GM21717 (cell line): ENCODE results near the gene SCAPER.
"Not testable (repeated sequence)": the region's sequence is repeated elsewhere in the genome, so short reads cannot be mapped to it uniquely, and the experiment has no call there.

Source experiments
- ATAC-seq: cut with Tn5 transposase; IDR thresholded peaks from one replicate; pipeline ENCODE4 v1.9.1; 2021; ENCODE audit warnings: mild to moderate bottlenecking, moderate library complexity; ENCODE audit not compliant: unreplicated experiment

Gene SCAPER

DNA sequence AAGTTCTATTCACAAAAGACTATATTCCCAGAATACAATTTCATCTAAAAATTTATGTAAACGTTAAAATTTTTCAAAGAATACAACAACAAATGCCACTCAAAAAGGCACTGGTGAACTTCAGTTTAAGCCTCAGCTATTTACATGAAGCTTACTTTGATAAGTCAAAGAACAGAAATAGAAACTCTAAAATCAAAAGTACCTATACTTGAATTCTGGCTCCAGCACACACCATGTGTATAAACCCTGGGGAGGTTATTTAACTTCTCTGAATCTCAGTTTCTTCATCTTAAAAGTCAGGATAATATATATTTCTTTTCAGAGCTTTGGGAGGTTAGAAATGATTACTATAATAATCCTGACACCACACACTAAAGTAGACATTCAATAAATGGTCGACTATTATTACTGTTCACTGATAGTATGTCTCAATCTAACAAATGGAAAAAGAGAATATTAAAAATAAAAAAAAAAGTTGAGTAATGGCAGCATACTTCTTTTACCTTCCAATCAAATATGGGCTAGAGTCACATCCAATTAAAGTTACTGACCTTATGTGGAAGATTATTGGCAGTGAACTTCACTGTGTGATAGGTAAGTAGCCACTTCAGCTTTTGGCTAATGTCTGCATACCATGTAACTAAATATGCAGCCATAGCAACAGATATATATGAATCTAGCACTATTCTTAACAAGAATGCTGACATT lies 320.1 kb downstream of the SCAPER start:
- ATAC-seq = no peak

DNA sequence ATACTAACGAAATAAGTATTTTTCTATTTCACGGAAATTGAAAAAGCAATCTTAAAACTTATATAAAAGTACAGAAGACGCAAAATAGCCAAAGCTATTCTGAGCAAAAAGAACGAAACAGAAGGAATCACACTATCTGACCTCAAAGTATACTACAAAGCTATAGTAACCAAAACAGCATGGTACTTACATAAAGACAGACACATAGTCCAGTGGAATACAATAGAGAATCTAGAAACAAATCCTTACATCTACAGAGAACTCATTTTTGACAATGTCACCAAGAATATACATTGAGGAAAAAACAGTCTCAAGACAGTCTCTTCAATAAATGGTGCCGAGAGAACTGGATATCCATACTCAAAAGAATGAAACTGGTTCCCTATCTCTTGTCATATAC lies 322.6 kb downstream of the SCAPER start:
- no peak for ATAC-seq

DNA sequence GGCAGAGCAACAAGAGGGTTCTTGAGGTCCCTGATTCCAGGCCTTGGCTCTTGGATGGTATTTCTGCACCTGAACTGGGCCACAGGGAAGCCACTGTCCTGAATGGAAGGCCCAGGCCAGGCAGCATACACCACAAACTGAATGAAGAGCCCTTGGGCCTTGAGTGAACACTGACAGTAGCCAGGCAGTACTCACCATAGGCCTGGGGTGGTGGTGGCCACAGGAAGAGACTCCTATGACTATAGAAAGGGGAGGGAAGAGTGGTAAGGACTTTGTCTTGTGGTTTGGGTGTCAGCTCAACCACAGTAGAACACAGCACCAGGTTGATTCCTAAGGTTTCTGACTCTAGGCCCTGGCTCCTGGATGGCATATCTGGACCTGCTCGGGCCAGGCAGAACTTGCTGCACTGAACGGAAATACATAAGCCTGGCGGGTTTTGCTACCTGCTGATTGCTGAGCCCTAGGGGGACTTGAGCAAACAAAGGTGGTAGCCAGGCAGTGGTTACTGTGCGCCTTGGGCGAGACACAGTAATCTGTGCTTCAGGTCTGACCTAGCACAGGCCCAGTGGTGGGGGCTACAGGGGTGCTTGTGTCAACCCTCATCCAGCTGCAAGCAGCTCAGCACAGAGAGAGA lies 327.1 kb downstream of the SCAPER start:
- no peak for ATAC-seq

DNA sequence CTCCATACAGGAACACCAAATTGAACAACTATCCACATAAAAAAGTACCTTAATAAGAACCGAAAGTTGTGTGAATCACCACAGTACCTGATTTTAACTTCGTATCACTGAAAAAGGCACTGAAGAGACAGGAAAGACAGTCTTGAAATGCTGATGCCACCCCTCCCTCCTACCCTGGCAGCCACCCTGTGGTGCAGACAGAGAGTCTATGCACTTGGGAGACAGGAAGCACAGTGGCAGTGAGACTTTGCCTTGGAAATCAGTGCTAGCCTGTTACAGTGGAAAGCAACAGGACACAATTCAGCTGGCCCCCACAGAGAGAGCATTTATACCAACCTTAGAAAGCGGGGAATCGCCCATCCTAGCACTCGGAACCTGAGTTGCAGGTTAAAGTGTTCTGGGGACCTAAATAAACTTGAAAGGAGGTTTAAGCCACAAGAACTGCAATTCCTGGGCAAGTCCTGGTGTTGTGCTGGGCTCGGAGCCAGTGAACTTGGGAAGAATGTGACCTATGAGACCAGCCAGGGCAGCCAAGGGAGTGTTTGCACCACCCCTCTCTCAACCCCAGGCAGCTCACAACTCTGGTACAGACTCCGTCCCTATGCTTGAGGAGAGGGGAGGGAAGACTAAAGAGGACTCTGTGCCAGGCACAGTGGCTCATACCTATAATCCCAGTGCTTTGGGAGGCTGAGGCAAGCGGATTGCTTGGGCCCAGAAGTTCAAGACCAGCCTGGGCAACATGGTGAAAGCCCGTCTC lies 328.4 kb downstream of the SCAPER start:
- no peak for ATAC-seq

DNA sequence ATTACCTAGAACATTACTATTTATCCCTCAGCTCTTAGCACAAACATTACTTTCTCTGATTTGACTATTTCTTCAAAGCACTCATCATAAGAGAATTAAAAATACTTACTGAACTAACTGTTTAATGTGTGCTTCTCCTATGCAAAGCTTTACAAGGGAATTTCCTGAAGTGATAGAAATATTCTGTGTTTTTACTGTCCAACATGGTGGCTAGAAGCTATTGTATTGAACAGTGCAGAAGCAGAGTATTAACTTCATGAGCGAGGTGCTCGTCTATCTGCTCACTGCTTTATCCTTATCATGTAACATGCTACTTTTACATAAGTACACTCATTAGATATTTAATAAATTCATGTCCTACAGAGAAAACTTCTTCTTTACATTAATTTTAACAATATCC lies 329.5 kb downstream of the SCAPER start:
- peak; percentile 22 for ATAC-seq

DNA sequence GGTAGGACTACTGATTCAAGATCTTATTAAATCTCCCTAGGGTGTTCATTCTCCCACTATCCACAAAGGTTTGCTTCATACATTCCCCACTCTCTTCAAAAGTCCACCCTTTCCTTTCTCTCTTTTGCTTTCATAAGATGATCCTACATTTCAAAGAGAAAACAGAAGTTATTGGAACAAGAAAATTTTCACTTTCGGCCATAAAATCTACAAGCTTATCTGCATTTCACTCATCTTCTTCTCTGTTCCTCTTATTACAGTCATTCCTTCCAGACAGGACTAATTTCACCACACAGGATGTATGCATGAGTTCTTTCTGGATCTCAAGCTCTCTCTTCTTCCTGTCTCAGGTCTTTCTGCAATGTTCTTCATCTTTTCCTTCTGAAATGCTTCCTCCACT lies 329.9 kb downstream of the SCAPER start:
- ATAC-seq = peak; percentile 84

DNA sequence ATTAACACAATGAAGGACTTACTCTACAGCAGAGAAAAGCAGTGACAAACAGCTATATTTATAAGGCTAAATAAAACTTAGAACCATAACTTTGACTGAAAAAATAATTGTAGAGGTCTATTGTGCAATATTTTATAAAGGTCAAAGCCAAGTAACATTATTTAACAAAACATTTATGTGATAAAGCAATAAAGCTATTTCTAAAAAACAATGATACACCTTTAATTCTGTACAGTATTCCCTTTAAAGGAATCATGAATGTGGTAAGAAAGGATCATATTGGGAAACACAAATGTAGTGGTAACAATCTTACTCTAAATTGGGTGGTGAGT lies 332.2 kb downstream of the SCAPER start:
- no peak for ATAC-seq

DNA sequence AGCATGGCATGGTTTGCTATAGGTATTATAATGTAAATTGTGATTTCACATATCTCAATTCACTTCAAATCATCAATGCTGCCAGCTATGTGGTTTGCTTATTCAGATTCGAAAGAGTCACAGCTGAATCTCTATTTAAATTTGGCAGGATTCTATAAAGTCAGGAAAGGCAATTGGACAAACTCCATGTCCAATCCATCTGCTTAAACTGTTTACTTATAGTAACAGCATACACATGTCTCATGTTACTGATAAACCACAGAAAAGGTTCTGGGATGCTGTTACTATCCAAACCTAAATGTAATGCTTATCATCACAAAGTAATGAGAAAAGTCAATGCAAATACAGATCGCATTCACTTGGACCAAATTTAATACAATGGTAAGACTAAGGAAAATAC lies 338.9 kb downstream of the SCAPER start:
- no peak for ATAC-seq

DNA sequence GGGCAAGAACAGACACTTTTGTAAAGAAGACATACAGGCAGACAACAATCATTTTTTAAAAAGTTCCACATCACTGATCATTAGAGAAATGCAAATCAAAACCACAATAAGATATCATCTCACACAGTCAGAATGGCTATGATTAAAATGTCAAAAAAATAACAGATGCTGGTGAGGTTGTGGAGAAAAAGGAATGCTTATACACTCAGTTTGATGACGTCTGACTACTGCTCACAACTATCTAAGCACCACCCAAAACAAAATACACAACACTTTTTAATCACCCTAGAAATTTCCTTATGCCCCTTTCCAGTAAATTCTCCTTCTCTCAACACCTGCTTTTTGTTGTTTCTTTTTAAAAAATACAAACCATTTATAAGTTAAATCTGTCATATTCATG lies 339.8 kb downstream of the SCAPER start:
- no peak for ATAC-seq

DNA sequence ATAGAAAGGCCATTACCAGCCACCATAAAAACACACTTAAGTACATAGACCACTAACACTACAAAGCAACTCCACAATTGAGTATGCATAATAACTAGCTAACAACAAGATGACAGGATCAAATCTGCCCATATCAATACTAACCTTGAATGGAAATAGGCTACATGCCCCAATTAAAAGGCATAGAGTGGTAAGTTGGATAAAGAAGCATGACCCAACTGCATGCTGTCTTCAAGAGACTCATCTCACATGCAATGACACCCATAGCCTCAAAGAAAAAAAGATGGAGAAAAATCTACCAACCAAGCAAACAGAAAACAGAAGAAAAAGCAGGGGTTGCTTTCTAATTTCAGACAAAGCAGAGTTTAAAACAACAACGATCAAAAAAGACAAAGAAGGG lies 349.9 kb downstream of the SCAPER start:
- no peak for ATAC-seq

DNA sequence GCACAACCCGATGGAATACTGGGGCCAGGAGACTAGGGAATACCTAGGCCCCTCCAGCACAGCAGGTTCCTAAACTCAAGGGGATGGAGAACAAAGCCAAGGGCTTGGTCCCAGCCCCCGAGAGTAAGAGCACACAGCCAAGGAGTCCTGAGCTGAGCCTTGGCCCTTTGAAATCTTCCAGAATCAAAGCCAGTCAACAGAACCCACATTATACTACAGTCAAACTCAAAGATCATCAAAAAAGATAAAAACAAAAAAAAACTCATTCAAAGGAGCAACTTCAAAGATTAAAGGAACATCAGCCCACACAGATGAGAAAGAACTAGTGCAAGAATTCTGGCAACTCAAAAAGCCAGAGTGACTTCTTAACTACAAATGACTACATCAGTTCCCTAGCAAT lies 351.6 kb downstream of the SCAPER start:
- ATAC-seq = no peak

DNA sequence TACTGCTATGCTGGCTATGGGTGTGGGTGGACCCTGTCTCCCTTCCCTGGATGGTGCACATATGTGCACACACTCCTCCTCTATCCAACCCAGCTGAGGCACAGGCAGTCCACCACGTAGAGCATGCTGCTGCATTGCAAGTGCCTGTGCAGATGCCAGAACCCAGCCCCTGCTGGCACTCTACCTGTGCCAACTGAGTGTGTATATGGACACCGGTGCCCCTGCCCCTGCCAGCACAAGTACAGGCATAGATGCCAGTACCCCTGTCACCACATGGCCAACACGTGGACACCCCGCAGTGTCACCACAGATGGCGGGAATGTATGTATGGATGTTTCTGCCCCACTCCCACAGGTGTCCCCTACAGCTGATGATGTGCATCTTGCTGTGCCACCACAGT lies 352.0 kb downstream of the SCAPER start:
- ATAC-seq = no peak

DNA sequence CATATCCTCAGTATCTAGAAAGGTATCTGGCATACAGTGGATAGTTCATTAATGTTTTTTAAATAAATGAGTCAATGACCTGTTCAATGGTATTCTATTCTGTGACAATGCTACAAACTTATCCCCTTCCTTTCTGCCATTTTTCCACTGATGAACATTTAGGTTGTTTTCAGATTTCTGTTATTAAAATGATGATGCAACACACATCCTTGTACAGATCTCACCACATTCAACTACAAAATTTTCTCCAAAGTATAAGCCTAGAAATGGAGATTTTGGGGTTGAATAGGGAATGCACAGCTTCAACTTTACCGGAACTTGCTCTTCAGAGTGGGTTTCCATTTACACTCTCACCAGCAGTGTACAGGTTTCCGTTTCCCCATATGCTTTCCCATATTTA lies 358.3 kb downstream of the SCAPER start:
- ATAC-seq = no peak

DNA sequence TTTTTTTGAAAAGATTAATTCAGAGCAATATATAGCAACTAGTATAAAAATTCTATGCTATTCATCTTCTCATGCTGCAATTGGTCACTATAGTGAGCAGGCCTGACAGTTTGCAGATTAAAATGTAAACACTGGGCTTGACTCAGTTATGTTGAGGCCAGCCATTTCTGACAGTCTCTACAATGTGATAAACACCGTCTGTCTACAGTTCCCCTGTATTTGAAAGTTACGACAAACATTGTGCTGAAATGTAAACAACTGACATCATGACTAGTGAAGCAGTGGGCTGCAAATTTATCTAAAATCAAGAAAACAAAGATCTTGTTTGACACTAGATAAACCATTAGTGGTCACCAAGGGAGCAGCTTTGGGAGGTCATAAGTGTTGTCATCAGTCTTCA lies 371.1 kb downstream of the SCAPER start:
- ATAC-seq = no peak

DNA sequence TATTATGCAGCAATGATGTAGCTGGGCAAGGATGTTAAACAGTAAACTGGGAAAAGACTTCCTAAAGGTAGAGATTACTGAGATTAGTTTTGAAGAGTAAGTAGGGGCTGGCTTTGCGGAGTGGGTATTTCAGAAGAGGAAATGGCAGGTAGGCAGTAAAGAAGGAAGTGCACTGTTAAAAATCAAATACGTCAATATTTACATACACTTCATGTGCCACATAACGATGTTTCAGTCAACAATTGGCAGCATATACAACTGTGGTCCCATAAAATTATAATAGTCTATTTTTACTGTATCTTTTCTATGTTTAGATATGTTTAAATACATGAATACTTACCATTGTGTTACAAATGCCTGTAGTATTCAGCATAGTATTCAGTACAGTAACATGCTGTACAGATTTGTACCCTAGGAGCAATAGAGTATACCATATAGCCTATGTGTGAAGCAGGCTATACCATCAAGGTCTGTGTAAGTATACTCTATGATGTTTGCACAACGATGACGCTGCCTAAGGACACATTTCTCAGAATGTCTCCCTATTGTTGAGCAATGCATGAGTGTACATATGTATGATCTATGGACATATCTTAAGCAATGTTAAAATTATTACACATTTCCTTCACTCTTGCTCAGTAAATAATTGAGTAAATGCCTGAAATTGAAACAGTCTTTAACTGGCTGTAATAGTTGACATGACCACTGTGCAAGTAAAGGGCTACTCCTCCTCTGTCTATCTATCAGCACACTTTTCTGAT lies 371.9 kb downstream of the SCAPER start:
- ATAC-seq = no peak

DNA sequence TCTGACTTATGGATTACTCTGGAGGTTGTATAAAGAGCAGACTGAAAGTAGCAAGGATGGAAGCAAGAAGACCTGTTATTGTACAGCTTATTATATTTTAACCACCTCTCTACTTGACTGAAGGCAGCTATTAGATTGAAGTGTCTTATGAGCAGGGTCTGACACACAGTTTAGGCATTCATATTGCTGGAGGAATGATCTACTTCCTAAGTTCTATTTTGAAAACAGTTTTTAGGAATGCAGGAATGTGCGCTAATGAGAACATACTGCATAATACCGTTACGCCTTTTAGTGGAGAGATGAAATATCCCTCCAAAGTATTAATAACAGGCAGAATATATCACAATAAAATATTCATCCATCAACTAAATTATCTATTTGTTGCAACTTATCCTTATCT lies 375.2 kb downstream of the SCAPER start:
- no peak for ATAC-seq

DNA sequence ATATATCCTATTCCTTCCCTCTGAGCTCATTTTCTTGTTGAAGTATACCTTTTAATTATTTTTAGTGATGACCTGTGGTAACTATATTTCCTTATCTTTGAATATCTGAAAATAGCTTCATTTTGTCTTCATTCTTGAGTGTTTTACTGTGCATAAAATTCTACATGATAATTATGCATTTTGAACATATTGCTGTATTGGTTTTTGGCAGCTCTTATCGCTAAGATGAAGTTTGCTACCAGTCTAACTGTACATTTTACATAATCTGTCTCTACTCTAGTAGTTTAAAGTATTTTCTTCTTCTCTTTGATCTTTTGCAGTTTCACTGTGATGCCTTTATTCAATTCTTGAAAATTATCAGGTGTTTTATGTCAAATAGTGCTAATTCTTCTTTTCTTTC lies 379.0 kb downstream of the SCAPER start:
- no peak for ATAC-seq

DNA sequence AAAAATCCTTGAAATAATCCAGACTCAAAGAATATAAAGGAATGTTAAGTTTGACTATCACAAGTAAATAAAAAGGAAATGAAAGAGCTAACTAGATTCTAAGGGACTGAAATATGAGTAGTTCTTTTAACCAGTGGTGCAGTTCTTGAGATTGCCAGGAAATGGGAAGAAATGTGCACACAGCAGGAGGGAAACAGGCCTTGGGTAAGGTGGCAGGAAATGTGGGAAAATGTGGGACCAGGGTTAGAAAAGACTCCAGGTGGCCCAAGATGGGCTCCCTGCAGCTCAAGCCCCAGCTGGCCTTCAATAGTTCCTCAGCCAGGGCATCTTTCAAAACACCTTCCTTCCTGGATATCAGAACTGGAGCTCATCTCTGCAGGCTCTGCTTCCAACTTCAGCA lies 387.2 kb downstream of the SCAPER start:
- ATAC-seq = no peak

DNA sequence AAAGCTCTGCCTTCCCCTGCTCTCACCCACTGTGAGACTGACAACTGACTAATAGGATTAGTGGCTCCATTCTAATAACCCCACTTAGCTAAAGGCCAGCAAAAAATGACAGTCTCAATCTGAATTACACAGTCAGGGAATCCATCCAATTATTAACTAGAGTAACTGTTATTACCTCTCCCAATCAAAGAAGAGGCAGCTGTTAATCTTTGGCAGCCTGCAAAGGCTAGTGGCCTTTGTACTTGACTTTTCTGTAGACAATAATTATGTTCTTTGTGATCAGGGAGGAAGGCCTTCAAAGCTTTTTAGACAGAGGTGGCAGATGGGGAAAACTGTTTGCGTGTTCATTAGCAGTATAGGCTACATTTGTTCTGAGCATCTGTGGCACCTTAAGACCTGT lies 390.9 kb downstream of the SCAPER start:
- ATAC-seq = no peak

DNA sequence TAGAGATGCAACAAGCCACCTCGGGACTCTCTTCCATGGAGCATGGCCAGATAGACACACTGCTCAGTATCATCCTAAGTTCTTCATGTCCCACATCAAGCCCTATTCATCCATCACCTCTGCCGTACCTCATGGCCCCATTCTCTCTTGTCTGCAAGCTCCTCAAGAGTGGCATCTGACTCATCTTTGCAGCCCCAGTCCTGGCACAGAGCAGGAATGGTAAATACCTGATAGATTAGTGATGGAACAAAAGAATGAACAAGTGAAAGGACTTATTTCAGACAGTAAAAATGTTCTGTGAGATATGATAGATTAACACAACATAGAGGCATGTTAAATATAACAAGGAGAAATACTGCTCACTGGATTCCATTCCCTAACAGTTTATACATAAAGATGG lies 392.2 kb downstream of the SCAPER start:
- ATAC-seq = no peak

DNA sequence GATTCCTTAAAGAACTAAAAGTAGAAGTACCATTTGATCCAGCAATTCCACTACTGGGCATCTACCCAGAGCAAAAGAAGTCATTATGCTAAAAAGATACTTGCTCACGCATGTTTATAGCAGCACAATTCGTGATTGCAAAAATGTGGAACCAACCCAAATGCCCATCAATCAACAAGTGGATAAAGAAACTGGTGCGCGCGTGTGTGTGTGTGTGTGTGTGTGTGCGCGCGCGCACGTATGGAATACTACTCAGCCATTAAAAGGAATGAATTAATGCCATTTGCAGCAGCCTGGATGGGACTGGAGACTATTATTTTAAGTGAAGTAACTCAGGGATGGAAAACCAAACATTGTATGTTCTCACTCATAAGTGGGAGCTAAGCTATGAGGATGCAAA lies 394.5 kb downstream of the SCAPER start:
- not testable (repeated sequence) for ATAC-seq

DNA sequence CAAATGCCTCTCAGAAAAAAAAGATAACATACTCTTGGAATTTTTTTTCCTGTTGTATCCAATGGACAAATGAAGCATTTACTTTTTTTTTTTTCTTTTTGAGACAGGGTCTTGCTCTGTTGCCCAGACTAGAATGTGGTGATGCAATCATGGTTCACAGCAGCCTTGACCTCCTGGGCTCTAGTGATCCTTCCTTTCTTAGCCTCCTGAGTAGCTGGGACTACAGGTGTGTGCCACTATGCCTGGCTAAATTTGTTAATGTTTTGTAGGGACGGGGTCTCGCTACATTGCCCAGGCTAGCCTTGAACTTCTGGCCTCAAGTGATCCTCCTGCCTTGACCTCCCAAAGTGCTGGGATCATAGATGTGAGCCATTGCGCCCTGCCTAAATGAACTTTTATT lies 401.3 kb downstream of the SCAPER start:
- no peak for ATAC-seq
